Activated T-cell treated with anti-CD3 and anti-CD28 coated beads, Interleukin-2, amount 50 U/mL, for 1 hour (primary cell): Measurements from ENCODE around the gene KNL1.
"Not testable (repeated sequence)": the region's sequence is repeated elsewhere in the genome, so short reads cannot be mapped to it uniquely, and the experiment has no call there.

ENCODE experiments used
- DNase-seq: peaks from one replicate; pipeline ENCODE4 v3.0.0-alpha.2; 2020

Gene KNL1

GRCh38 chr15:40680959-40681358, 86.9 kb downstream of the KNL1 start:
- DNase-seq = not testable (repeated sequence)

DNA sequence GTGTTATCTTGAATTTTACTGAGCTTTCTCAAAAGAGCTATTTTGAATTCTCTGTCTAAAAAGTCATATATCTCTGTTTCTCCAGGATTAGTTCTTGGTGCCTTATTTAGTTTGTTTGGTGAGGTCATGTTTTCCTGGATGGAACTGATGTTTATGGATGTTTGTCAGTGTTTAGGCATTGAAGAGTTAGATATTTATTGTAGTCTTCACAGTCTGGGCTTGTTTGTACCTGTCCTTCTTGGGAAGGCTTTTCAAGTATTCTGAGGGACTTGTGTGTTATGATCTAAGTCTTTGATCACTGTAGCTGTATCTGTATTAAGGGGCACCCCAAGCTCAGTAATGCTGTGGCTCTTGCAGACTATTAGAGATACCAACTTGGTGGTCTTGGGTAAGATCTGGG, 90.3 kb downstream of the KNL1 start:
- DNase-seq = no peak

GRCh38 chr15:40685376-40685775, 91.3 kb downstream of the KNL1 start:
- no peak for DNase-seq

DNA sequence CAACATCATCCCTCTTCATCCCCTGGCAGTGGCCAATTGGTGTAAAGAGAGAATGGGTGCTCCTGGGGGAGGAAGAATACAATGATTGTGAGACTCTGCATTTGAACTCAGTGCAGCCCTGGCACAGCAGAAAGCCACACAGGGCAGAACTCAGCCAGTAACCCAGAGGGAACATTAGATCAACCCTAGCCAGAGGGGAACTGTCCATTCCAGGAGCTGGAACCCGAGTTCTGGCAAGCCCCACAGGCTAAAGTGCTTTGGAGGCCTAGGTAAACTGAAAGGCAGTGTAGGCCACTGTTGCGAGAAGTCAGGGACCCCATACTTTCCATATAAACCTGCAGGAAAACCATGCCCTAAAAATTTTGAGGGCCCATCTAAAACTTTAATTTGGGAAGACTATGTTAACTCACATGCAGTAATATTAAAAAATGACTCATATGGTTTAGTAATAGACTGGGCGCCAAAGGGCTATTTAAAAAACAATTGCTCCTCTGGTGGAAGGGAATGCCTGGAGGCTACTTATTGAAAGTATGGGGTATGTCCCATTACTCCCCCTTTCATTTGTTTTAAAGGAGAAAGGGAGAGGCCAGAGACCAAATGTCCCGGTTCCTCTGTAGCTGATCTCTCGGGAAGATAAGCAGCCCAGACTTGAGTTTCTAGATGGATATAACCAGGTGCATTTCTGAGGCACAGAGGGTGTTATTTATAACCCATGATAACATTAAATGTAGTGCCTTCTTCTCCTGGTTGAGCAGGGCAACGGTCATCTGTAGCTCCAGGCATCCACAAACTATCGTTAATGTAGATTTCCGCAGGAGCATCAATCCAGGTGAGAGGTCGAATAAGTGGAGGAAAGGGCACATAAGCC, 95.1 kb downstream of the KNL1 start:
- DNase-seq = no peak

DNA sequence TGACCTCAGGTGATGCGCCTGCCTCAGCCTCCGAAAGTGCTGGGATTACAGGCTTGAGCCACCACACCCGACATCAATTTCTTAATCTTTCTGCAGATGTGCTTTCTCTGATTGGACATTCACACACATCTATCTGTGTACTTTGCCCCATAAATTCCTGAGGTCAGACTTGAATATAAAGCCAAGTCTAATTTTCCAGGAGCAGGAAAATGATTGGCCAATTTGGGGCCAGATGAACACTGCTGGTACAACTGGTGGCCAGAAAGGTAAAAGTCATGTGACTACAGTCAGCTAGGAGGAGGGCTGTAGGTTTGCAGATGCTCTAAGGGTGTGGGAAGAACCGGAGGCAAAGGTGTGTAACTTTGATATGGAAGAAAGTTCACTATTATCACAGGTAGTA, 97.7 kb downstream of the KNL1 start:
- DNase-seq = no peak

DNA sequence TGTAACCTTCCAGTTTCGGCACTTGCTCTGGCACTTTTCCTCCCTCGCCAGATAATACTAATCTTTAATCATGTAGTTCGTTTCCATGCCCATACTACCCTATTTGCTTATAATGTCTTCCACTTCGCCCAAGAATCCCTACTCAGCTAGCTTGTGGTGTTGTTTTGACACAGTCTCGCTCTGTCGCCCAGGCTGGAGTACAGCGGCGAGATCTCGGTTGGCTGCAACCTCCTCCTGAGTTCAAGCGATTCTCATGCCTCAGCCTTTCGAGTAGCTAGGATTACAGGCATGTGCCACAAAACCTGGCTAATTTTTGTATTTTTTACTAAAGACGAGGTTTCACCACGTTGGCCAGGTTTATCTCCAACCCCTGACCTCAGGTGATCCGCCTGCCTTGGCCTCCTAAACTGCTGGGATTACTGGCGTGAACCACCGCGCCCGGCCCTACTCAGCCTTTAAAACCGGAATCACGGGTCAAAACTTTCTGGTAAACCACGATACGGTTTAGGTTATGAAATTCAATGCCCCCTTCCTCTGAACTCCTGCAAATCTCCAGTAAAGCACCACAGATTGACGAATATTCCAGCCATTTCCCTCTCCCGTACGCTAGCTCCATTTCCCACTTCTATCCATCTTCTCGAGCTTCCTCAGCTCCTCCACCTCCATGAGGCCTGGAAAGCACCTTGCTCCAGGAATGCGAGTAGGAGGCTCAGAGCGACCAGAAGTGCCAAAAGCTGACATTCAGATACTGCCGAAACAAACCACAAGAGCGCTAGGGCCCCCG, 100.0 kb downstream of the KNL1 start:
- DNase-seq = no peak

- peak; percentile 92 for DNase-seq
These were observed 100.8 kb downstream of the KNL1 start, which contains the start of gene RAD51 for GRCh38 chr15:40694688-40695468. RAD51 (plus strand) TSS chr15:40695174; CDS start chr15:40698759, 3,585 bp downstream.

GRCh38 chr15:40695469-40695890, 101.4 kb downstream of the KNL1 start:
- no peak for DNase-seq

- DNase-seq = no peak
These were observed 102.2 kb downstream of the KNL1 start for GRCh38 chr15:40696228-40696627.

DNA sequence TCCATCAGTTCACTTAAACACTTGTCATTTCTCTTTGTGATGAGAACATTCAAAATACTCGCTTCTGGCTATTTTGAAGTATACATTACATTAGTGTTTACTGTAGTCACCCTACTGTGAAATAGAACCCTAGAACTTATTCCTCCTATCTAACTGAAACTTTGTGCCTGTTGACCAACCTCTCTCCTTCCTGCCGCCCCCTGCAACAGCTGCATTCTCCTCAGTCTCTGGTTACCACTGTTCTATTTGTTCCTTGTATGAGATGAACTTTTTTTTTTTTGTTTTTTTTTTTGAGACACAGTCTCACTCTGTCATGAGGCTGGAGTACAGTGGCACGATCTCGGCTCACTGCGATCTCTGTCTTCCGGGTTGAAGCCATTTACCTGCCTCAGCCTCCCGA, 103.9 kb downstream of the KNL1 start:
- no peak for DNase-seq

DNA sequence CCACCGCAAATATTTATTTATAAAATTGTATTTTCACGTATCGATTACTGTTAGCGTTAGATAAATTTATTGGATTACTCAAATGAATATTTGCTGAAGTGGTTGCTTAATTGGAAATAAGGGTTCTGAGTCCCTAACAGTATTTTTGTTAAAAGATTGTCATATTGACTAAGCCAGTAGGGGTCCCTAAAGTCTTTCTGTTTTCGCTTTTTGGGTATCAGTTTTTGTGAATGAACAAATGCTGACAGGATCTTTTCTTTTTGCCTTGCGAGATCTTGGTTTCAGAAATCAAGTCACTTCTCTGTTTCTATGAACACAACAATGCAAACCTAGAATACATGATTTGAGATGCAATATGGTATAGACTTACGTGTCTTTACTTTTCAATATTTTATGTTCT, 108.0 kb downstream of the KNL1 start:
- DNase-seq = no peak

- DNase-seq = no peak
These were observed 112.1 kb downstream of the KNL1 start for GRCh38 chr15:40706121-40706520.
